HepG2 (cell line): ENCODE measurements around the gene ITGAE. TPM values are rescaled to one million over a fixed set of nuclear protein-coding genes. Genes with fewer than 3 reads are reported as not detected.

Source experiments
- ATF4 ChIP-seq, 2 experiments: fragments of 450-650 bp in 1 of 2; sonication (generic) in 1 of 2; formaldehyde crosslinking; IDR thresholded peaks; 2 replicates each; pipeline versions ENCODE4 v1.5.0 to v1.8.0; 2020 to 2022; ENCODE audit warnings: mild to moderate bottlenecking in 1 of 2, missing genetic modification reagents in 1 of 2
- CC2D1A ChIP-seq: sonication (generic); formaldehyde crosslinking; IDR thresholded peaks from 2 replicates; pipeline ENCODE4 v1.8.1; 2023; ENCODE audit warnings: mild to moderate bottlenecking, missing genetic modification reagents
- ETV5 ChIP-seq: IDR thresholded peaks from 2 replicates; pipeline ENCODE4 v1.6.1; 2018; ENCODE audit warnings: missing biosample characterization, missing genetic modification reagents, inconsistent platforms, borderline replicate concordance
- HDAC1 ChIP-seq: sonication (generic); formaldehyde crosslinking; IDR thresholded peaks from 2 replicates; pipeline ENCODE4 v1.5.1; 2020; ENCODE audit warnings: mild to moderate bottlenecking, missing genetic modification reagents
- HNF1A ChIP-seq, 2 experiments: sonication (generic) in 1 of 2; formaldehyde crosslinking in 1 of 2; IDR thresholded peaks; 2 replicates each; pipeline versions ENCODE4 v1.4.0 to v1.6.1; 2016 to 2020; ENCODE audit warnings: borderline replicate concordance in 1 of 2, low read depth in 1 of 2, mild to moderate bottlenecking in 1 of 2, missing genetic modification reagents in 1 of 2
- HNRNPLL ChIP-seq: fragments of 200-400 bp; formaldehyde crosslinking; IDR thresholded peaks from 2 replicates; pipeline ENCODE4 v1.6.1; 2017; ENCODE audit warnings: mild to moderate bottlenecking, low read depth, low read length; ENCODE audit not compliant: poor library complexity, severe bottlenecking
- IRF1 ChIP-seq: sonication (generic); formaldehyde crosslinking; IDR thresholded peaks from 2 replicates; pipeline ENCODE4 v1.4.0; 2020; ENCODE audit warnings: low read depth, mild to moderate bottlenecking, missing genetic modification reagents
- IRF9 ChIP-seq: sonication (generic); formaldehyde crosslinking; IDR thresholded peaks from 2 replicates; pipeline ENCODE4 v1.8.0; 2022; ENCODE audit warnings: missing genetic modification reagents, mild to moderate bottlenecking, borderline replicate concordance
- MEIS2 ChIP-seq: sonication (generic); formaldehyde crosslinking; IDR thresholded peaks from 2 replicates; pipeline ENCODE4 v1.9.0; 2021; ENCODE audit warnings: mild to moderate bottlenecking, missing genetic modification reagents
- STAT5B ChIP-seq: sonication (generic); formaldehyde crosslinking; IDR thresholded peaks from 2 replicates; pipeline ENCODE4 v1.4.0; 2020; ENCODE audit warnings: missing genetic modification reagents
- TRAFD1 ChIP-seq: sonication (generic); formaldehyde crosslinking; IDR thresholded peaks from 2 replicates; pipeline ENCODE4 v1.5.1; 2020; ENCODE audit warnings: missing genetic modification reagents, mild to moderate bottlenecking, borderline replicate concordance
- ZBTB8A ChIP-seq: sonication (generic); formaldehyde crosslinking; IDR thresholded peaks from 2 replicates; pipeline ENCODE4 v1.4.0; 2020; ENCODE audit warnings: mild to moderate bottlenecking, low read depth, missing genetic modification reagents, borderline replicate concordance
- ZEB1 ChIP-seq: IDR thresholded peaks from 2 replicates; pipeline ENCODE4 v1.6.1; 2012; ENCODE audit warnings: mild to moderate bottlenecking, low read depth, inconsistent platforms; ENCODE audit not compliant: insufficient replicate concordance
- ZNF24 ChIP-seq: fragments of 450-650 bp; IDR thresholded peaks from 2 replicates; pipeline ENCODE4 v1.6.1; 2017; ENCODE audit warnings: antibody characterized with exemption, mild to moderate bottlenecking
- ZNF414 ChIP-seq: sonication (generic); formaldehyde crosslinking; IDR thresholded peaks from 2 replicates; pipeline ENCODE4 v1.5.0; 2020; ENCODE audit warnings: missing genetic modification reagents
- ZNF747 ChIP-seq: sonication (generic); formaldehyde crosslinking; IDR thresholded peaks from 2 replicates; pipeline ENCODE4 v1.8.1; 2023; ENCODE audit warnings: missing genetic modification reagents, mild to moderate bottlenecking, borderline replicate concordance
- polyA plus RNA-seq, 8 experiments: library from polyadenylated mRNA; depleted of rRNA in 3 of 8; stranded (reverse) in 7 of 8; unstranded in 1 of 8; fragments of >200 nt; fragmentation: Illumina TruSeq in 4 of 8; extraction: Trizol in 4 of 8; gene quantifications; 2 replicates each; pipeline versions ENCODE4 v1.2.1 to v1.2.3, GENCODE V29; 2011 to 2016; ENCODE audit warnings: low read depth in 4 of 8, missing spikeins in 1 of 8, mixed read lengths in 1 of 8; ENCODE audit not compliant: insufficient read depth in 1 of 8
- total RNA-seq, 5 experiments: library from RNA; depleted of rRNA; stranded (reverse); fragments of >200 nt; fragmentation: Illumina TruSeq; extraction: Trizol; gene quantifications; 2 replicates each; pipeline ENCODE4 v1.2.3, GENCODE V29; 2016; ENCODE audit warnings: low read depth in 1 of 5

ITGAE gene
- total and polyA plus RNA-seq, 2 of the 13 experiments (the other 11 are each of a cell fraction or from before 2014, with no cell fraction given), result 42.3 to 49.0 TPM

- TF ChIP-seq TRAFD1 (CRISPR knock-in tag) (no peak), ZNF24 (no peak), ZEB1 (no peak), HDAC1 (CRISPR knock-in tag) (peak; percentile 51), ZBTB8A (CRISPR knock-in tag) (no peak), ETV5 (CRISPR knock-in tag) (peak; percentile 30; the same call in 1 of the 2 replicates), ZNF747 (CRISPR knock-in tag) (no peak), STAT5B (no peak), IRF9 (CRISPR knock-in tag) (no peak; the same call in 1 of the 2 replicates), ATF4 (CRISPR knock-in tag; IDR thresholded peaks at IDR 0.05) (no peak; a peak in 1 of 4 replicates), ZNF414 (CRISPR knock-in tag) (no peak; the same call in 1 of the 2 replicates), IRF1 (CRISPR knock-in tag) (no peak), MEIS2 (CRISPR knock-in tag) (no peak), CC2D1A (no peak), HNF1A (IDR thresholded peaks at IDR 0.05; ENCODE audit: low read depth) (no peak), HNF1A (CRISPR knock-in tag; IDR thresholded peaks at IDR 0.05; ENCODE audit: borderline replicate concordance) (0 out of 2 replicates have a peak, but pooled peaks have one; percentile 22), HNRNPLL (no peak)
Measured at GRCh38 chr17:3795390-3796102, 5.4 kb downstream of the ITGAE start (continued).
